VCaP (cell line): ENCODE results near the gene MRPS12.

Source experiments
- H3K27ac ChIP-seq: fragments of 450-650 bp; 2 replicates; pipeline ENCODE4 v1.5.1; 2017
- TF ChIP-seq, protein P1 (sequence below): fragments of 450-650 bp; conservative IDR thresholded peaks from 2 replicates; pipeline ENCODE4 v1.5.1; 2017; ENCODE audit warnings: mild to moderate bottlenecking, moderate library complexity

MRPS12 gene

DNA sequence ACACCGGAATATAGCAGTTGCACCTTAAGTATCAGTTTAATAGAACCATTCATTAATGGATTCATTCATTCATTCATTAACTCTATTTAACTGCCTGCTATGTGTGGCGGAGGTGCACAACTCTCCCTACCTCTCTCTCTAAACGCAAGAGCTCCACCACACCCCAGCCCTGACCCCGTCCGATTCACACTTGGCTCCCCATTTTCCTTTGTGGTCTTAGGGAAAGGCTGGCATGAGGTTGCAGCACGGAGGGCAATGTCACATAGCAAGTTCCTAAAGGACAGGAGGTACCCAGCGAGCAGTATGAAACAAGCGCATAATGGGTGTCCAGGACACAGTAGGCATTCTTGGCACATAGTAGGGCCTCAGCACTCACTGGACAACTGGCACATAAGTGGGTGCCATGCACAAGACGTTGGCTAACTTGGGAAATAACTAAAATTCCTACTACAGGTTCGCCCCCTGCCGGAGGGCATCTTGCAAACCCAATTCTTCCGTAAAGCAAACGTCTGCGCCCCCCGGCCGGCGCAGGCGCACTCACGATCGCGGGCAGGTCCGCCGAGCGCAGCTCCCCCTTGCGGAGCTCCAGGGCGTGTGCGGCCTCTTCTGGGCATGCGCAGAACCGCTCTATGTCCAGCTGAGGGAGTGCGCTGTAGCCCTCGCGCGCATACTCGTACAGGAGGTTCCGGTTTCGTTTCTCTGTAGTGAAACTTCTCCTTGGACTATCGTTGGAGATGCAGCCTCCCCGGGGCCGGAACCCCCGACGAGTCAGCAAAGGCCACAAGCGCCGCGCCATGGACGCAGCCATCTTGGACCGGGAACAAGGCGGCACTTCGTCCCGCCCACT is 592 bp upstream of the MRPS12 start, which contains the start of gene SARS2:
SARS2 (minus strand) TSS at position 835 of the 847 bp plus-strand sequence; CDS start at position 808, 27 bp downstream.
- TF ChIP-seq, protein P1, sequence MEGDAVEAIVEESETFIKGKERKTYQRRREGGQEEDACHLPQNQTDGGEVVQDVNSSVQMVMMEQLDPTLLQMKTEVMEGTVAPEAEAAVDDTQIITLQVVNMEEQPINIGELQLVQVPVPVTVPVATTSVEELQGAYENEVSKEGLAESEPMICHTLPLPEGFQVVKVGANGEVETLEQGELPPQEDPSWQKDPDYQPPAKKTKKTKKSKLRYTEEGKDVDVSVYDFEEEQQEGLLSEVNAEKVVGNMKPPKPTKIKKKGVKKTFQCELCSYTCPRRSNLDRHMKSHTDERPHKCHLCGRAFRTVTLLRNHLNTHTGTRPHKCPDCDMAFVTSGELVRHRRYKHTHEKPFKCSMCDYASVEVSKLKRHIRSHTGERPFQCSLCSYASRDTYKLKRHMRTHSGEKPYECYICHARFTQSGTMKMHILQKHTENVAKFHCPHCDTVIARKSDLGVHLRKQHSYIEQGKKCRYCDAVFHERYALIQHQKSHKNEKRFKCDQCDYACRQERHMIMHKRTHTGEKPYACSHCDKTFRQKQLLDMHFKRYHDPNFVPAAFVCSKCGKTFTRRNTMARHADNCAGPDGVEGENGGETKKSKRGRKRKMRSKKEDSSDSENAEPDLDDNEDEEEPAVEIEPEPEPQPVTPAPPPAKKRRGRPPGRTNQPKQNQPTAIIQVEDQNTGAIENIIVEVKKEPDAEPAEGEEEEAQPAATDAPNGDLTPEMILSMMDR, result peak; percentile 100
- H3K27ac ChIP-seq, result peak within 1 kb of the TSS; percentile 95

DNA sequence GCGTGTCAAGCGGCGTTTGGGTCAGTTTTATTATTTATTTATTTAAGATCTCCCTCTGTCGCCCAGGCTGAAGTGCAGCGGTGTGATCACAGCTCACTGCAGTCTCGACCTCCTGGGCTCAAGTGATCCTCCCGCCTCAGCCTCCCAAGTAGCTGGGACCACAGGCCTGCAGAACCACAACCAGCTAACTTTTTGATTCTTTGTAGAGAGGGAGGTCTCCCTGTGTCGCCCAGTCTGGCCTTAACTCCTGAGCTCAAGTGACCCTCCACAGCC is 713 bp downstream of the MRPS12 start:
- peak overlapping the region; percentile 95 for H3K27ac ChIP-seq

DNA sequence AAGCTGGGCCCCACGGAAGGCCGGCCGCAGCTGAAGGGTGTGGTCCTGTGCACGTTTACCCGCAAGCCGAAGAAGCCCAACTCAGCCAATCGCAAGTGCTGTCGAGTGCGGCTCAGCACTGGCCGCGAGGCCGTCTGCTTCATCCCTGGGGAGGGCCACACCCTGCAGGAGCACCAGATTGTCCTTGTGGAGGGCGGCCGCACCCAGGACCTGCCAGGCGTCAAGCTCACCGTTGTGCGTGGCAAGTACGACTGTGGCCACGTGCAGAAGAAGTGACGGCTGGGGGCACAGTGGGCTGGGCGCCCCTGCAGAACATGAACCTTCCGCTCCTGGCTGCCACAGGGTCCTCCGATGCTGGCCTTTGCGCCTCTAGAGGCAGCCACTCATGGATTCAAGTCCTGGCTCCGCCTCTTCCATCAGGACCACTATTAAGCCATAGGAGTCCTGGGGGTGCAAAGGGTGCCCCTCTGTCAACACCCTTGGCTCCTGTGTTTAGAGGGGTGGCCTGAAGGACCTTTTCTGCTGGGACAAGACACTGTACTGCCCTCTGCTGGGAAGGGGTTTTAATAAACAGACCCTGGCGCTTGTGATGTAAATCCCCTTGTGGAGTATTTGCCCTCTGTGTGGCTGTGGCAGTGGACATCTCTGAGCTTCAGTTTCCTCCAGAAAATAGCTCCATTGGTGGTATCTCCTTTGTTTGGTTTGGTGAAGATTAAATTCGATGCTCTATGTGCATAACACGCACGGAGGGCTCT is 1.9 kb downstream of the MRPS12 start:
- H3K27ac ChIP-seq, result peak overlapping the region; percentile 95; the same call in 1 of the 2 replicates

More for the DNA sequence above, 713 bp downstream of the MRPS12 start:
- TF ChIP-seq, protein P1, result no peak

DNA sequence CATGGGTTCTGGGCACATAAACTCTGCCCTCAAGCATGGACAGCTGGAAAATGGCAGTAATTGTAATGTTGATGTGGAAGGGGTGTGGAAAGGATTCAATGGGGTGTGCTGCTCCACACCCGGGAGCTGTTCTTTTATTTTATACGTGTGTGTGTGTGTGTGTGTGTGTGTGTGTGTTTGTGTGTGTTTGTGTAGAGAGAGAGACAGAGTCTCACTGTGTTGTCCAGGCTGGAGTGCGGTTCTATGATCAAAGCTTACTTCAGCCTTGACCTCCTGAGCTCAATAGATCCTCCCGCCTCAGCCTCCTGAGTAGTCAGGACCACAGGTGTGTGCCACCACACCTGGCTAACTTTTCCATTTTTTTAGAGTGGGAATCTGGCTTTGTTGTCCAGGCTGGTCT is 2.8 kb downstream of the MRPS12 start:
- H3K27ac ChIP-seq, result no peak overlapping the region
- TF ChIP-seq, protein P1, result no peak

More for the DNA sequence above, 1.9 kb downstream of the MRPS12 start:
- TF ChIP-seq, protein P1, result peak; percentile 65

DNA sequence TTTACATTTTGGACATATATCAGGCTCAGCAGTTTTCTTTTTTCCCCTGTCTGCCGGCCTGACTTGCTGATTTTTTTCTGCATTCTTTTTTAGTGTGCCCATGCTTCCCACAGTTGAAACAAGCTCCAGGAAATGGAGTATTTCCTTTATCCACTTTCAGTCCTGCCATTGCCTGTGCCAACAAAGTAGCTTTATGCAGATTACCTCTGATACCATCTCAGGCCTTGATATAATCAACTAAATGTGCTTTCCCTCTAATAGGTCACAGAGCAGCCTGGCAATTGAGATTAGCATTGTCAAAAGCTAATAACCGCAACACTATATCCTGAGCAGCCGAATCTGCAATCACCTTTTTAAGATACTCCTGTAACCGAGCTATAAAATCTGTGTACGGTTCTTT is 9.2 kb downstream of the MRPS12 start:
- TF ChIP-seq, protein P1, result no peak
- H3K27ac ChIP-seq, result peak overlapping the region; percentile 75

DNA sequence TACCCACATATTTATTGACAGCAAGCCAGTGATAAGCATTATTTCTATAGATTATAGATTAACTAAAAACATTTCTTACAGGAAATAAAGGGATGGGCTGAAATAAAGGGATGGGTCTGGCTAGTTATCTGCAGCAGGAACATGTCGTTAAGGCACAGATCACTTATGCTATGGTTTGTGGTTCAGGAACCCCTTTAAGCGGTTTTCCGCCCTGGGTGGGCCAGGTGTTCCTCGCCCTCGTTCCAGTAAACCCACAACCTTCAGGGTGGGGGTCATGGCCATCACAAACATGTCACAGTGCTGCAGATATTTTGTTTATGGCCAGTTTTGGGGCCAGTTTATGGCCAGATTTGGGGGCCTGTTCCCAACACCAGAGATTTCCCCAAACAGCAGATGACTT is 10.7 kb downstream of the MRPS12 start:
- H3K27ac ChIP-seq, result peak overlapping the region; percentile 75; the same call in 1 of the 2 replicates

DNA sequence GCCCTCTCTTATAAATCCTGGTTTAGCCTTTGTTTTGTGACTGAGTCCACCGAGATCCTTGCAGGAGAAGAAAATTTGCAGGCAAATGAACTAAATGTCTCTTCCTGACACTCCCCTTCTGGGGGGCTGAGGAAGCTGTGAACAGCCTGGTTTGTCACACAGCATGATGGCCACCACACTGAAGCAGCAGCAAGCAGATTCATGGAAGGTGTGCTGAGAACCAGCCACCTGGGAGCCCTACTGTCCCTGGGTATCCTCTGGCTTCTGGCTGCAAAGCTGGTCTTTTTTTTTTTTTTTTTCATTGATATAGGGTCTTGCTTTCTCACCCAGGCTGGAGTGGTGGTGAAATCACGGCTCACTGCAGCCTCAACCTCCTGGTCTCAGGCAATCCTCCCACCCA is 11.2 kb downstream of the MRPS12 start:
- TF ChIP-seq, protein P1, result no peak

More for the DNA sequence above, 11.2 kb downstream of the MRPS12 start:
- peak overlapping the region; percentile 75; the same call in 1 of the 2 replicates for H3K27ac ChIP-seq
